Endothelial cell of umbilical vein (primary cell): ENCODE results near the gene P2RX3. TPM values are rescaled to one million over a fixed set of nuclear protein-coding genes. Genes with fewer than 3 reads are reported as not detected.
"Not testable (repeated sequence)": the region's sequence is repeated elsewhere in the genome, so short reads cannot be mapped to it uniquely, and the experiment has no call there.

Source experiments
- BruUV-seq: library from RNA; stranded (reverse); fragments of 400-500 nt; replicated peaks from 2 replicates; lab custom pipeline; 2021; lab: Mats Ljungman, UMichigan
- CTCF ChIA-PET: fragments of 300-600, 350-600 bp; sonication (Branson Sonifier 250); formaldehyde crosslinking; loops from one replicate; lab custom pipeline; 2021; ENCODE audit warnings: antibody characterized with exemption, inconsistent platforms; lab: Charles Lee
- POLR2A ChIA-PET: fragments of 300-600, 350-600 bp; sonication (Branson Sonifier 250); formaldehyde crosslinking; loops from one replicate; lab custom pipeline; 2021; ENCODE audit warnings: antibody characterized with exemption, inconsistent platforms; lab: Charles Lee
- DNase-seq: peaks from one replicate; pipeline ENCODE4 v3.0.0-alpha.2; 2011; ENCODE audit warnings: low read depth, low spot score
- FAIRE-seq: peaks from 2 replicates; lab custom pipeline; 2011; peaks lifted over from hg19 to GRCh38; lab: Jason Lieb, UNC
- H2AFZ ChIP-seq: 2 replicates; pipeline ENCODE4 v1.6.0; 2012; ENCODE audit warnings: low read depth, low read length, control low read depth, inconsistent platforms
- H3K27ac ChIP-seq: 2 replicates; pipeline ENCODE4 v1.5.1; 2011; ENCODE audit warnings: low read depth, mild to moderate bottlenecking, control low read depth, low read length, moderate library complexity; ENCODE audit not compliant: insufficient read depth
- H3K27me3 ChIP-seq, 2 experiments: 2 replicates each; pipeline versions ENCODE4 v1.6.0 to v1.6.1; 2011; ENCODE audit warnings: low read length in 2 of 2, mixed read lengths in 1 of 2; ENCODE audit not compliant: control insufficient read depth in 2 of 2, insufficient read depth in 2 of 2
- H3K36me3 ChIP-seq, 2 experiments: 2 replicates in 1 of 2; 3 replicates in 1 of 2; pipeline ENCODE4 v1.5.1; 2011; ENCODE audit warnings: low read length in 2 of 2, mild to moderate bottlenecking in 1 of 2, moderate library complexity in 1 of 2; ENCODE audit not compliant: control insufficient read depth in 2 of 2, insufficient read depth in 2 of 2; ENCODE audit errors: extremely low read depth in 1 of 2
- H3K4me1 ChIP-seq: 3 replicates; pipeline ENCODE4 v1.5.1; 2011; ENCODE audit warnings: mild to moderate bottlenecking, low read length; ENCODE audit not compliant: control insufficient read depth, insufficient read depth; ENCODE audit errors: extremely low read depth
- H3K4me2 ChIP-seq: 2 replicates; pipeline ENCODE4 v1.6.1; 2011; ENCODE audit warnings: low read length, control low read depth, mixed read lengths; ENCODE audit not compliant: insufficient read depth
- H3K4me3 ChIP-seq, 3 experiments: fragments of 200-600 bp in 1 of 3; sonication (generic), shearing (Covaris generic) in 1 of 3; replicated peaks in 1 of 3; 2 replicates each; pipeline ENCODE4 v1.5.1; 2011 to 2016; ENCODE audit warnings: control low read depth in 3 of 3, low read length in 3 of 3, mild to moderate bottlenecking in 2 of 3, inconsistent platforms in 1 of 3, low read depth in 1 of 3, moderate library complexity in 1 of 3; ENCODE audit not compliant: insufficient read depth in 1 of 3
- H3K79me2 ChIP-seq: 2 replicates; pipeline ENCODE4 v1.6.0; 2012; ENCODE audit warnings: low read length, inconsistent platforms; ENCODE audit not compliant: control insufficient read depth, insufficient read depth
- H3K9ac ChIP-seq: replicated peaks from 2 replicates; pipeline ENCODE3; 2011; ENCODE audit warnings: low read length, control low read depth; ENCODE audit not compliant: insufficient read depth; ENCODE audit errors: extremely low read depth
- H3K9me1 ChIP-seq: replicated peaks from 3 replicates; pipeline ENCODE4 v1.6.0; 2011; ENCODE audit warnings: mild to moderate bottlenecking, low read length; ENCODE audit not compliant: control insufficient read depth, insufficient read depth; ENCODE audit errors: extremely low read depth
- H3K9me3 ChIP-seq: replicated peaks from 2 replicates; pipeline ENCODE4 v1.5.1; 2012; ENCODE audit warnings: low read length, inconsistent platforms; ENCODE audit not compliant: control insufficient read depth, insufficient read depth
- H4K20me1 ChIP-seq: replicated peaks from 2 replicates; pipeline ENCODE3; 2011; ENCODE audit warnings: mild to moderate bottlenecking, low read length; ENCODE audit not compliant: control insufficient read depth, insufficient read depth; ENCODE audit errors: extremely low read depth
- FOS ChIP-seq: IDR thresholded peaks from 2 replicates; pipeline ENCODE4 v1.6.1; 2011; ENCODE audit warnings: mild to moderate bottlenecking, low read length, moderate library complexity, borderline replicate concordance; ENCODE audit not compliant: insufficient read depth
- POLR2AphosphoS5 ChIP-seq: IDR thresholded peaks from 2 replicates; pipeline ENCODE4 v1.6.1; 2012; ENCODE audit warnings: low read depth, mild to moderate bottlenecking, control low read depth, low read length, moderate library complexity; ENCODE audit not compliant: insufficient read depth
- dilution Hi-C: fragments of 300-500 bp; cut with MboI; formaldehyde crosslinking; loops from one replicate; pipeline ENCODE4 v1.15.0; 2019; ENCODE audit warnings: low sequenced_read_pairs; ENCODE audit not compliant: extremely low pct_ligation_motif_present
- intact Hi-C: fragments of 100-400 bp; cut with micrococcal nuclease; formaldehyde crosslinking; loops from one replicate; pipeline ENCODE4 v1.10.0; 2022
- polyA plus RNA-seq, 4 experiments: library from polyadenylated mRNA; depleted of rRNA in 3 of 4; stranded (reverse) in 3 of 4; unstranded in 1 of 4; fragments of >200 nt; gene quantifications; 2 replicates each; pipeline versions ENCODE4 v1.2.1 to v1.2.3, GENCODE V29; 2011 to 2012; ENCODE audit warnings: missing spikeins in 1 of 4
- total RNA-seq: library from RNA; stranded (reverse); gene quantifications from 2 replicates; pipeline ENCODE4 v1.2.3, GENCODE V29; 2021

P2RX3 gene
- total and polyA plus RNA-seq, 2 donors (not counting 3 experiments of a cell fraction or from before 2014, with no cell fraction given) = not detected

GRCh38 chr11:57296205-57296604, 41.9 kb upstream of the P2RX3 start:
- H3K79me2 ChIP-seq, H3K27ac ChIP-seq, FAIRE-seq, DNase-seq, H3K4me3 ChIP-seq, POLR2A ChIA-PET, dilution Hi-C loops, H3K9me3 ChIP-seq, H3K9ac ChIP-seq, H3K27me3 ChIP-seq, H4K20me1 ChIP-seq, intact Hi-C loops, H2AFZ ChIP-seq, BruUV-seq, H3K9me1 ChIP-seq, H3K4me1 ChIP-seq, H3K4me2 ChIP-seq: not testable (repeated sequence)
- CTCF ChIA-PET = interaction anchor here (0.8 kb wide), 1 partner anchor 47 kb away, joined by 3 read pairs; no protein-coding TSS in a partner anchor
- peaks cover 17 to 30% of the 10 kb centered on the region in 2 experiments for H3K36me3 ChIP-seq

- H3K4me2 ChIP-seq = no peak overlapping the region
- ChIA-PET CTCF (no interaction called here), POLR2A (no interaction called here)
- no peak overlapping the region for H3K9ac ChIP-seq
- peak; percentile 24 for FAIRE-seq
- TF ChIP-seq FOS (no peak), POLR2AphosphoS5 (peak; percentile 8)
- intact Hi-C loops = no loop called here
- no peak overlapping the region for H2AFZ ChIP-seq
- DNase-seq = no peak
- BruUV-seq = no TSS peak
- H4K20me1 ChIP-seq = no peaks in the 10 kb centered on the region
- no peak overlapping the region for H3K27ac ChIP-seq
- no peaks in the 10 kb centered on the region for H3K79me2 ChIP-seq
- no peaks in the 10 kb centered on the region for H3K9me3 ChIP-seq
- H3K36me3 ChIP-seq = peaks cover 23 to 38% of the 10 kb centered on the region in 2 experiments
- no peaks in the 10 kb centered on the region for H3K4me1 ChIP-seq
- H3K4me3 ChIP-seq = no peak overlapping the region
- H3K27me3 ChIP-seq = no peaks in the 10 kb centered on the region
- dilution Hi-C loops = no loop called here
- H3K9me1 ChIP-seq = no peaks in the 10 kb centered on the region
These were observed 40.9 kb upstream of the P2RX3 start for GRCh38 chr11:57297221-57297620.
